Natural killer cell (primary cell): Measurements from ENCODE around the gene MAPKAPK3. TPM values are rescaled to one million over a fixed set of nuclear protein-coding genes. Genes with fewer than 3 reads are reported as not detected.

Experiments used
- ATAC-seq, 3 donors: fragments of 150-1000 bp in 2 of 3; fragments of 200-7000 bp in 1 of 3; cut with Tn5 transposase; 1 replicate in 1 of 3; 2 replicates in 2 of 3; pipeline ENCODE4 v1.10.0; 2021; ENCODE audit warnings: mild to moderate bottlenecking in 2 of 3, moderate library complexity in 2 of 3
- DNase-seq, 2 donors: peaks; one replicate each; pipeline versions ENCODE4 v3.0.0 to v3.0.0-alpha.2; 2013 to 2021; ENCODE audit warnings: mixed read lengths in 1 of 2
- H3K27ac ChIP-seq: one replicate; pipeline ENCODE4 v1.5.1; 2013; ENCODE audit warnings: mild to moderate bottlenecking, low read length
- H3K27me3 ChIP-seq: one replicate; pipeline ENCODE4 v1.6.1; 2013; ENCODE audit warnings: low read length; ENCODE audit not compliant: control insufficient read depth, insufficient read depth
- H3K36me3 ChIP-seq: one replicate; pipeline ENCODE4 v1.6.1; 2013; ENCODE audit warnings: low read length; ENCODE audit not compliant: control insufficient read depth, insufficient read depth
- H3K4me1 ChIP-seq: one replicate; pipeline ENCODE4 v1.6.1; 2013; ENCODE audit warnings: low read length; ENCODE audit not compliant: control insufficient read depth, insufficient read depth
- H3K4me3 ChIP-seq: one replicate; pipeline ENCODE4 v1.5.1; 2013; ENCODE audit warnings: low read length
- H3K9me3 ChIP-seq: one replicate; pipeline ENCODE4 v1.6.1; 2013; ENCODE audit warnings: low read length; ENCODE audit not compliant: control insufficient read depth, insufficient read depth
- H3K27ac Mint-ChIP-seq, 2 donors: one replicate each; pipeline ENCODE4 v1.8.0; 2022; ENCODE audit warnings: mild to moderate bottlenecking in 2 of 2, mixed read lengths in 2 of 2, moderate library complexity in 1 of 2
- H3K27me3 Mint-ChIP-seq, 2 donors: one replicate each; pipeline ENCODE4 v1.8.0; 2022; ENCODE audit warnings: low read depth in 2 of 2, mixed read lengths in 2 of 2
- H3K36me3 Mint-ChIP-seq: one replicate; pipeline ENCODE4 v1.8.0; 2022; ENCODE audit warnings: mixed read lengths
- H3K4me1 Mint-ChIP-seq, 2 donors: one replicate each; pipeline ENCODE4 v1.8.0; 2022; ENCODE audit warnings: mixed read lengths in 2 of 2
- H3K4me3 Mint-ChIP-seq: one replicate; pipeline ENCODE4 v1.8.0; 2022; ENCODE audit warnings: mild to moderate bottlenecking, moderate library complexity, mixed read lengths
- H3K9me3 Mint-ChIP-seq, 2 donors: one replicate each; pipeline ENCODE4 v1.8.0; 2022; ENCODE audit warnings: mixed read lengths in 2 of 2
- WGBS: methylation state at CpG from one replicate; pipeline ENCODE4 v1.1.7; 2013; ENCODE audit warnings: missing lambda C conversion rate; ENCODE audit not compliant: insufficient coverage; 5-methylcytosine and 5-hydroxymethylcytosine counted together
- intact Hi-C: fragments of 100-400 bp; cut with micrococcal nuclease; formaldehyde crosslinking; loops from one replicate; pipeline ENCODE4 v1.14.2; 2022
- total RNA-seq, 4 donors: library from RNA; stranded (reverse); fragments of 120-200 nt in 1 of 4; gene quantifications; one replicate each; pipeline versions ENCODE4 v1.2.3 to v1.2.4, GENCODE V29; 2013 to 2022
- TF ChIP-seq, protein P1 (sequence below): fragments of 200-600 bp; IDR thresholded peaks from one replicate; pipeline ENCODE4 v1.8.0; 2022; ENCODE audit warnings: antibody characterized with exemption

Gene MAPKAPK3
- total RNA-seq, 3 donors from 2014 or later (not counting 1 experiment from before 2014, with no cell fraction given): 48.0 to 57.7 (median 49.3) TPM

DNA sequence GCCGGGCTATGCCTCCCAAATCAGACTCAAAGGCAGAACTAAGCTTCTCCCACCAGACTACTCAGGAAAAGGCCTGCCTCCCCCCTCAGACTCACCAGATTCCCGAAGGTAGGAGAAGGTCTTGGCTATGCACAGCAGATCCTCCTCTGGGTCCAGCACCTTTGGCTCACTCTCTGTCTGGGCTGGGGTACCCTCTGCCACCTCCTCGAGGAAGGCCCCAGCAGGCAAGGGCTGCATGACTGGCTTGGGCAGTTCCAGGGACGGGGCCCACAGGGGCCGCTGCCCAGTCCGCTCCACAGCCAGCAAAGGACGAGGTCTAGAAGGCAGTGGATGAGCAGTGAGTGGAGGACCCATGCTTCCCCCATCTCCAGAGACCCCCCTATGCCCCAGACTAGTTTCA is 8.7 kb upstream of the MAPKAPK3 start:
- peaks cover 50% of the 10 kb centered on the region for H3K36me3 ChIP-seq
- peaks cover 97% of the 10 kb centered on the region for H3K4me1 ChIP-seq
- WGBS: 80% methylated on average over 7 of the region's 7 CpGs
- H3K4me3 ChIP-seq: peak overlapping the region; percentile 78
- TF ChIP-seq, protein P1, sequence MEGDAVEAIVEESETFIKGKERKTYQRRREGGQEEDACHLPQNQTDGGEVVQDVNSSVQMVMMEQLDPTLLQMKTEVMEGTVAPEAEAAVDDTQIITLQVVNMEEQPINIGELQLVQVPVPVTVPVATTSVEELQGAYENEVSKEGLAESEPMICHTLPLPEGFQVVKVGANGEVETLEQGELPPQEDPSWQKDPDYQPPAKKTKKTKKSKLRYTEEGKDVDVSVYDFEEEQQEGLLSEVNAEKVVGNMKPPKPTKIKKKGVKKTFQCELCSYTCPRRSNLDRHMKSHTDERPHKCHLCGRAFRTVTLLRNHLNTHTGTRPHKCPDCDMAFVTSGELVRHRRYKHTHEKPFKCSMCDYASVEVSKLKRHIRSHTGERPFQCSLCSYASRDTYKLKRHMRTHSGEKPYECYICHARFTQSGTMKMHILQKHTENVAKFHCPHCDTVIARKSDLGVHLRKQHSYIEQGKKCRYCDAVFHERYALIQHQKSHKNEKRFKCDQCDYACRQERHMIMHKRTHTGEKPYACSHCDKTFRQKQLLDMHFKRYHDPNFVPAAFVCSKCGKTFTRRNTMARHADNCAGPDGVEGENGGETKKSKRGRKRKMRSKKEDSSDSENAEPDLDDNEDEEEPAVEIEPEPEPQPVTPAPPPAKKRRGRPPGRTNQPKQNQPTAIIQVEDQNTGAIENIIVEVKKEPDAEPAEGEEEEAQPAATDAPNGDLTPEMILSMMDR: no peak
- no peaks in the 10 kb centered on the region for H3K27me3 ChIP-seq
- peak overlapping the region; percentile 97 for H3K4me3 Mint-ChIP-seq
- H3K27ac Mint-ChIP-seq: peak overlapping the region; percentile 90 to 93
- peak overlapping the region; percentile 14 for H3K27ac ChIP-seq
- intact Hi-C loops: no loop called here
- H3K36me3 Mint-ChIP-seq: peaks cover 18% of the 10 kb centered on the region
- H3K9me3 ChIP-seq: no peaks in the 10 kb centered on the region
- H3K4me1 Mint-ChIP-seq: peaks cover 89 to 95% of the 10 kb centered on the region in 2 donors
- no peaks in the 10 kb centered on the region for H3K27me3 Mint-ChIP-seq
- no peak for DNase-seq
- ATAC-seq: no peak
- no peaks in the 10 kb centered on the region for H3K9me3 Mint-ChIP-seq

DNA sequence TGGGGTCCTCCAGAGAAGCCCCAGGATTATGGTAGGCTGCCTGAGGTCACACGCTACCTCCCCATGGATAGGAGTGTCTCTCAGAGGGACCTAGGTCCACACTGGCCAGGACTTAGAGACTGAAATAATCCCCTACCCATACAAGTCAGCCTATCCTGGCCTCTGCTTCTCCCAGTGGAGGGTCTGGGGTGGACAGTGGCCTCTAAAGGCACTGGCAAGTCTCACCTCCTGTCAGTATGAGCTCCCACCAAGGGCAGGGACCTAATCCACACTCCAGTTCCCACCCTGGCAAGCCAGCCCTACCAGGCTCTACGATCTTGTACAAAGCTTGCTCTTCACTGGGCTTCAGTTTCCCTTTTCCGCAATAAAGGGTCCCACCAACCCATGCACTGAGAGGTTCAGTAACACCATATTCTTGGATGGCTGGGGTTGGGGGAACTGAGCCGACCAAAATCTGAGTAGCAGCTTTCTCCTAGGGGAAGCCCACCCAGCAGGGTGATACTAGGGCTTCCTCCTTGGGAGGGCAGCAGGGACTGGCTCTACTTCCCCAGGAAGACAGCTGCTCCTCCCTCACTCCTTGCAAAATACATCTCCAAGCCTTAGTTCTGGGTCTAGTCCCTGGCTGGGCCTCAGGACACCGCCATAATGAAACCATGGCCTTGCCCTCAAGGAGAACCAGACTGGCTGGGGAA is 7.7 kb upstream of the MAPKAPK3 start:
- Histone ChIP-seq H3K36me3 (peaks cover 48% of the 10 kb centered on the region), H3K4me3 (peak overlapping the region; percentile 78), H3K27ac (peak overlapping the region; percentile 56), H3K9me3 (no peaks in the 10 kb centered on the region), H3K4me1 (peaks cover 97% of the 10 kb centered on the region), H3K27me3 (no peaks in the 10 kb centered on the region)
- TF ChIP-seq, protein P1: no peak
- Mint-ChIP-seq H3K4me3 (peak overlapping the region; percentile 97), H3K36me3 (peaks cover 12% of the 10 kb centered on the region), H3K27ac (peak overlapping the region; percentile 90 to 93), H3K4me1 (peaks cover 89 to 94% of the 10 kb centered on the region in 2 donors), H3K27me3 (no peaks in the 10 kb centered on the region), H3K9me3 (no peaks in the 10 kb centered on the region)
- no peak for ATAC-seq
- intact Hi-C loops: no loop called here
- DNase-seq: no peak
- 67% methylated on average over 5 of the region's 5 CpGs for WGBS

- no peaks in the 10 kb centered on the region for H3K9me3 Mint-ChIP-seq
- Histone ChIP-seq H3K27ac (peak overlapping the region; percentile 56), H3K9me3 (no peaks in the 10 kb centered on the region), H3K36me3 (peaks cover 43% of the 10 kb centered on the region), H3K27me3 (no peaks in the 10 kb centered on the region), H3K4me3 (peak overlapping the region; percentile 78), H3K4me1 (peaks cover 93% of the 10 kb centered on the region)
- H3K27ac Mint-ChIP-seq: peak overlapping the region; percentile 90 to 93
- peaks cover 85 to 93% of the 10 kb centered on the region in 2 donors for H3K4me1 Mint-ChIP-seq
- peak overlapping the region; percentile 97 for H3K4me3 Mint-ChIP-seq
- WGBS: 57% methylated on average over 3 of the region's 3 CpGs
- TF ChIP-seq, protein P1: no peak
- intact Hi-C loops: no loop called here
- ATAC-seq (no peak), DNase-seq (peak in 1 of 2 donors; percentile 42)
- no peaks in the 10 kb centered on the region for H3K27me3 Mint-ChIP-seq
- peaks cover 10% of the 10 kb centered on the region for H3K36me3 Mint-ChIP-seq
Observed at GRCh38 chr3:50609763-50610085, 7.2 kb upstream of the MAPKAPK3 start.
